Measurements from ENCODE around the gene ATP6V0C.
"Not testable (repeated sequence)": the region's sequence is repeated elsewhere in the genome, so short reads cannot be mapped to it uniquely, and the experiment has no call there.

ATP6V0C gene

GRCh38 chr16:2560131-2560797 is 46.5 kb downstream of the ATP6V0C start:
- DNase-seq = not testable (repeated sequence)

- not testable (repeated sequence) for DNase-seq
Measured at GRCh38 chr16:2560798-2561133, 47.0 kb downstream of the ATP6V0C start.

DNA sequence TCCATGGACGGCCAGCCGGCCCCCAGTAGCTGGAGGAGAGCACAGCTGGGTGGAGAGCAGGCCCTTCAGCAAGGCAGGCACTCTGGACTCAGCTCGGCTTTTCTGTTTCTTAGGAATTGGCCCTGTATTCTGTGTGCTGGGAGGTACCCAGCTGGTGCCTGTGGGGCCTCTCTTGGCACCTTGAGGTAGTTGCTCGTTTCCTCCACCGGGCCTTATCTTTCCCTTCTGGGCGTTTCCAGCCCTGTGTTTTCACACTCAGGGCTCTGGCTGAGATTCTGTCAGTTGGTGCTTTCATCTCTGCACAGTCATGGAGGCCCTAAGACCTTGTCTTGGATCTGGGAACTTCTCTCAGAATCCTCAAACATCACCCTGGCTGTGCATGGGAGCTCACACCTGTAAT is 53.8 kb downstream of the ATP6V0C start:
- not testable (repeated sequence) for DNase-seq

GRCh38 chr16:2568573-2568972 is 54.8 kb downstream of the ATP6V0C start:
- not testable (repeated sequence) for DNase-seq
